Subcutaneous abdominal adipose tissue (tissue), 5 donors: ENCODE results near the gene LRRC37A3.
"Not testable (repeated sequence)": the region's sequence is repeated elsewhere in the genome, so short reads cannot be mapped to it uniquely, and the experiment has no call there.

Experiments
- H3K27ac ChIP-seq: one replicate; pipeline ENCODE4 v1.7.0; 2013; ENCODE audit warnings: low read depth, mild to moderate bottlenecking, inconsistent platforms, low read length, moderate library complexity
- H3K27me3 ChIP-seq, 5 donors: one replicate each; pipeline ENCODE4 v1.7.0; 2013; ENCODE audit warnings: low read length in 5 of 5, inconsistent platforms in 1 of 5; ENCODE audit not compliant: control insufficient read depth in 5 of 5, insufficient read depth in 4 of 5
- H3K36me3 ChIP-seq, 5 donors: one replicate each; pipeline ENCODE4 v1.7.0; 2013; ENCODE audit warnings: low read length in 5 of 5; ENCODE audit not compliant: control insufficient read depth in 5 of 5, insufficient read depth in 5 of 5
- H3K4me1 ChIP-seq, 5 donors: one replicate each; pipeline ENCODE4 v1.7.0; 2013; ENCODE audit warnings: low read length in 5 of 5, mild to moderate bottlenecking in 3 of 5, moderate library complexity in 1 of 5; ENCODE audit not compliant: control insufficient read depth in 5 of 5, insufficient read depth in 5 of 5
- H3K4me3 ChIP-seq, 5 donors: one replicate each; pipeline ENCODE4 v1.7.0; 2013; ENCODE audit warnings: low read length in 5 of 5, low read depth in 1 of 5
- H3K9ac ChIP-seq, 5 donors: one replicate each; pipeline ENCODE4 v1.7.0; 2013; ENCODE audit warnings: low read length in 5 of 5, mild to moderate bottlenecking in 4 of 5, moderate library complexity in 3 of 5
- H3K9me3 ChIP-seq, 5 donors: one replicate each; pipeline ENCODE4 v1.7.0; 2013; ENCODE audit warnings: low read length in 5 of 5; ENCODE audit not compliant: control insufficient read depth in 5 of 5
- donor health status: healthy.
- donor health status: healthy.
- donor health status: healthy.
- donor health status: healthy.
- donor health status: healthy.

LRRC37A3 gene

DNA sequence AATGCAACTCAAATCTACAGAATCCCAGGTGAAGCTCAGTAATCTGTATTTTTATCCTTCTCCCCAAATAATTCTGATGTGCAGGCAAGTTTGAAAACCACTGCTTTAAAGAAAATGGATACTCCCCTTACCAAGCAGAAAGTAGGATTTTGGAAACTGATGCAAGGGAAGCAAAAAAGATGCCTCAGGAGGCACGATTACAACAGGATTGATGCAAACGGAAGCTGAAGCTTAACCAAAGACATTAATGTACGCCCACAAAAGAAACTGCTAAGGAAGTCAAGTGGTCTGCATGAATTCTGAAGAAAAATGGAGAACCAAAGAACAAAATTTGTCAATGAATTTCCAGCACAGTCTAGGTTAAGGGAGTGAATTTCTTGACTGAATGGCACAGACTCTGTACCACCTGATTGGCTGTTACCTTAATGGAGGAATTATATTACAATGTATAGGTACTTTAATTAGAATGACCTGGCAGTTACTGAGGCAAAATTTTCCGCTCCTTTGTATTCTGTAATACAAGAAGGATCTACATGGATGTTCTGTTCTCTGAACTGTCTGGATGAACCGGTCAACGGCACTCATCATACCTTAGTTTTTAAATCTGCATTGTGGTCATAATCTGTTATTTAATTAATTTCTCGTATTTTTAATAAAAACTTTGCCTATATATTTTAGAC lies 9.6 kb downstream of the LRRC37A3 start:
- not testable (repeated sequence) for H3K4me3 ChIP-seq

DNA sequence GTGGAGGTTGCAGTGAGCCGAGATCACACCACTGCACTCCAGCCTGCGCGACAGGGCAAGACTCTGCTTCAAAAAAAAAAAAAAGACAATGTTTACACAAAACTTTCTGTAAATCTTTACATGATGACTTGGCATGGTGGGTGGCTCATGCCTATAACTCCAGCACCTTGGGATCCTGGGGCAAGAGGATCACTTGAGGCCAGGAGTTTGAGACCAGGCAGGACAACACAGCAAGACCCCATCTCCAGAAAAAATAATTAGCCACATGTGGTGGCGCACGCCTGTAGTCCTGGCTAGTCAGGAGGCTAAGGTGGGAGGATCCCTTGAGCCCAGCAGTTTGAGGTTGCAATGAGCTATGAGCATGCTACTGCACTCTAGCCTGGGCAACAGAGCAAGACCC lies 15.2 kb downstream of the LRRC37A3 start:
- H3K9ac ChIP-seq, H3K9me3 ChIP-seq, H3K36me3 ChIP-seq, H3K27me3 ChIP-seq, H3K4me3 ChIP-seq, H3K27ac ChIP-seq, H3K4me1 ChIP-seq: not testable (repeated sequence)

More for the DNA sequence above, 9.6 kb downstream of the LRRC37A3 start:
- H3K4me1 ChIP-seq, H3K27ac ChIP-seq, H3K36me3 ChIP-seq, H3K27me3 ChIP-seq, H3K9ac ChIP-seq, H3K9me3 ChIP-seq: not testable (repeated sequence)

DNA sequence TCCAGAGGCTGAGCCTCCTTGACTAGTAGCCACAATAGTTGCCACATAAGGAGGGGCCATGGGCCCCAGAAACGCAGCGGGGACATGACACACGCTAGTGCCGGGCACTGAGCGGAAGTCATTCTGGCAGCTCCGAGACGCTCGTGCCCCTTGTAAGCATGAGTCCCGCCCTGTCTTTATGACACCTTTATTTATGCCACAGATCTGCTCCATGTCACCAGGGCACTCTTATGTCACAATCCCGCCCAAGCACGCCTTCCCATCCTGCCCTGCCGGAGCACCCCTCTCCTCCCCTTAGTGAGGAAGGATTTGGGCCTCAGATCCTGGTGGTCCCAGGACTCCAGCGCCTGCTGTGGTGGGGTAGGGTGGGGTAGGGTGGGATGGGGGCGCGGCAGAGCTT lies 22.1 kb downstream of the LRRC37A3 start:
- not testable (repeated sequence) for H3K27me3 ChIP-seq, H3K9me3 ChIP-seq, H3K27ac ChIP-seq, H3K4me3 ChIP-seq, H3K4me1 ChIP-seq, H3K9ac ChIP-seq, H3K36me3 ChIP-seq

DNA sequence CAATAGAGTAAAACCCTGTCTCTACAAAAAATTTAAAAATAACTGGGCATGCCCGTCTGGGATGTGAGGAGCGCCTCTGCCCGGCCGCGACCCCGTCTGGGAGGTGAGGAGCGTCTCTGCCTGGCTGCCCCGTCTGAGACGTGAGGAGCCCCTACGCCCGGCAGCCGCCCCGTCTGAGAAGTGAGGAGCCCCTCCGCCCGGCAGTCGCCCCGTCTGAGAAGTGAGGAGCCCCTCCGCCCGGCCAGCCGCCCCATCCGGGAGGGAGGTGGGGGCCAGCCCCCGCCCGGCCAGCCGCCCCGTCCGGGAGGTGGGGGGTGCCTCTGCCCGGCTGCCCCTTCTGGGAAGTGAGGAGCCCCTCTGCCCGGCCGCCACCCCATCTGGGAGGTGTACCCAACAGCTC lies 45.1 kb downstream of the LRRC37A3 start:
- not testable (repeated sequence) for H3K27ac ChIP-seq, H3K4me3 ChIP-seq, H3K4me1 ChIP-seq, H3K27me3 ChIP-seq, H3K9ac ChIP-seq, H3K36me3 ChIP-seq, H3K9me3 ChIP-seq

DNA sequence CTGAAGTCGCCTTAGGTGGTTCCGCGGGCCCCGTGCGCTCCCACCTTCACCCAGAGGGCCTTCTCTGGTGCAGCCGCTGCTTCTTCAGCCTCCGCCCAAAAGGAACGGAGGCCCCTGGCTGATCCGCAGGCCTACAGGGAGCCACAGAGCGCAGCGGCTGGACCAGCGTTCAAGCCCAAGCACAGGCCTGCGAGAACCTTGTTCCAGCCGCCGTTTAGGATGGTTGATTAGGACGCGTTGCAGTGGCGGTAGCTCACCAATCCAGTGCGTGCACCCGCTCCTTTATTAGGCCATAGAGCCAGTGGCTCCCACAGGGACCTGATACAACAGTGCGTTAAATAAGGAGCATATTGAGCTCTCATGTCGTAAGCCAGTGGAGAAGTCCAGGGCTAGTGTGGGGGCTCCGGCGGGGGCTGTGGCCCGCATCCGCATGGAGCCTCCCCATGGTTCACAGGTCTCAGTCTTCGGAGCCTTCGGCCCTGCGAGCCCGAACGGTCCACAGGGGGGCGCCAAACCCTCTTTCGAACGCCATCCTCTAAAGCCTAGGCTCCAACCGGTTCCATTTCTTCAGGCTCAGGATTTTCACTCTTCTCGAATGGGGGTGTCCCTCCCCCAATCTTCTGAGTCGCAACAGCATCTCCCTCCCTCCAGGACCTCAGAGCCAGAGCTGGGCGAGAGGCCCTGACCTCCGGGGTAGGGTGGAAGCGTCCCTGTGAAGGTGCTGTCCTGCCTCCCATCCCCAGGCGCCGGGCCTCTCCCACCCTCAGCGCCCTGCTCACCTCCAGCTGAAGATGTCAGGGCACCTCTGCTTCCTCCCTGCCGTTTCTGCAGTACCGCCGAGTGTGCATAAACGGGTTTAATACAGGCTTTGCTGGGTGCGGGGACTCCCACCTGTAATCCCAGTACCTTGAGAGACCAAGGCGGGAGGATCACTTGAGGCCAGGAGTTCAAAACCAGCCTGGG lies 71.5 kb downstream of the LRRC37A3 start:
- H3K4me3 ChIP-seq, H3K36me3 ChIP-seq, H3K9me3 ChIP-seq, H3K4me1 ChIP-seq, H3K27me3 ChIP-seq, H3K9ac ChIP-seq, H3K27ac ChIP-seq: not testable (repeated sequence)

DNA sequence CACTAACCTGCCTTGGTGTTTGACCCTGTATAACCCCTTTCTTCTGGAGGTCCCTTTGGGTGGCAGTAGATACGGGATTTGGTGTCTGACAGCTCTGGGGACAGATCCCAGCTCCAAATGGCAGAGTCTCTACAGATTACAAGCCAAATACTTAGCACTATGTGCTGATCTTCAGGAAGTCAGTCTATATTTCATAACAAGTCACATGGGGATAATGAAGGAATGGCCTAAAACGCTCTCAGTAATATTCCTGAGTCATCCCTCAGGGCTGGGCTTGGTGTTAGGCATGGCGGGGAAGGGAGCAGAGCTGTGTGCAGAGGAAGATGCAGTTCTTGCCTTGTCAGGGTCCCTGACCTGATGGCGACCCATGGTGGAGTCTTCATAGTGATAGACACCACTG lies 72.4 kb downstream of the LRRC37A3 start:
- H3K27me3 ChIP-seq, H3K27ac ChIP-seq, H3K36me3 ChIP-seq, H3K4me1 ChIP-seq, H3K9me3 ChIP-seq, H3K9ac ChIP-seq, H3K4me3 ChIP-seq: not testable (repeated sequence)

DNA sequence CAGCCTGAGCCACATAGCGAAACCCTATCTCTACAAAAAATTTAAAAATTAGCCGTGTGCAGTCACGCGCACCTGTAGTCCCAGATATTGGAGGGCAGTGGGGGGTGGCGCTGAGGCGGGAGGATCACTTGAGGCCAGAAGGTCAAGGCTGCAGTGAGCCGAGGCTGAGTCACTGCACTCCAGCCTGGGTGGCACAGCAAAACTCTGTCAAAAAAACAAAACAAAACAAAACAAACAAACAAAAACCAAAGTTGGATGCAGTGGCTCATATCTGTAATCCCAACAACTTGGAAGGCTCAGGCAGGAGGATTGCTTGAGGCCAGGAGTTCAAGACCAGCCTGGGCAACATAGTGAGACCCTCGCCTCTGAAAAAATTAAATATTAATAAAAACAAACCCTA lies 75.4 kb downstream of the LRRC37A3 start:
- H3K4me1 ChIP-seq, H3K9me3 ChIP-seq, H3K4me3 ChIP-seq, H3K36me3 ChIP-seq, H3K9ac ChIP-seq, H3K27me3 ChIP-seq, H3K27ac ChIP-seq: not testable (repeated sequence)

DNA sequence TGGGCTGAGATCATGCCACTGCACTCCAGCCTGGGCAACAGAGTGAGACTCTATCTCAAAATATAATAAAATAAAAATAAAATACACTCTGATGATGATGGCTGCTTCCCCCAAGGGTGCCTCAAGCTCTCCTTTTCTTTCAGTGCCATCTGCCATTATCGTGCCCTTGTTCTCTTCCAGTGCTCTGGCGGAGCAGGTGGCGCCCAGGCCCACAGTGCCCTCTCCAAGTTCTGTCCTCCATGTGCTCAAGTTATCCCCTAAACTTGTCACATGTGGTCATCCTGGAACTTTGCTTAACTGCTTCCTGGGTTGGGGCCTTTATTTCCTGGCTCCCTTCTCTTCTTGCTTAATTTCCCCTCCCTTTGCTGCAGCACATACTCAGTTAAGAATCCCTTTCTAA lies 76.4 kb downstream of the LRRC37A3 start:
- H3K27me3 ChIP-seq, H3K9me3 ChIP-seq, H3K36me3 ChIP-seq, H3K4me1 ChIP-seq, H3K9ac ChIP-seq, H3K4me3 ChIP-seq, H3K27ac ChIP-seq: not testable (repeated sequence)

DNA sequence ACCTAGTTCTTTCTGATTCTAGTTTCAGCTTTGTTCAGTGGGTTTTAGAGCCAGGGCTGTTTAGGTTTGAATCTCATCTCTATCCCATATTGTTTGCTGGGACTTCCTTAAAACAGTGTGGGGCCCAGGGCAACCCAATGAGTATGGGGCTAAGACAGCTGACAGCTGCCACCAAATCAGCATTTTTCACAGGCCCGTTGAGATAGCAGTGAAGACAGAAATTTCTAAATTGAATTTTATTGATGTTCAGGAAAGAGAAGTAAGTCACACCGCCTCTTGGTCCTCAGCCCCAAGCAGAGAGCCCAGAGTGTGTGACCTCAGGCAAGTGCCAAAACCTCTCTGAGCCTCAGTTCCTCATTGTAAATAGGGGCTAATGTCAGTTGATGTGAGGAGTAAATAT lies 78.3 kb downstream of the LRRC37A3 start:
- H3K4me3 ChIP-seq, H3K9me3 ChIP-seq, H3K9ac ChIP-seq, H3K27ac ChIP-seq, H3K36me3 ChIP-seq, H3K27me3 ChIP-seq: not testable (repeated sequence)
- peaks cover 0 to 12% (median 5%) of the 10 kb centered on the region in 5 donors for H3K4me1 ChIP-seq

DNA sequence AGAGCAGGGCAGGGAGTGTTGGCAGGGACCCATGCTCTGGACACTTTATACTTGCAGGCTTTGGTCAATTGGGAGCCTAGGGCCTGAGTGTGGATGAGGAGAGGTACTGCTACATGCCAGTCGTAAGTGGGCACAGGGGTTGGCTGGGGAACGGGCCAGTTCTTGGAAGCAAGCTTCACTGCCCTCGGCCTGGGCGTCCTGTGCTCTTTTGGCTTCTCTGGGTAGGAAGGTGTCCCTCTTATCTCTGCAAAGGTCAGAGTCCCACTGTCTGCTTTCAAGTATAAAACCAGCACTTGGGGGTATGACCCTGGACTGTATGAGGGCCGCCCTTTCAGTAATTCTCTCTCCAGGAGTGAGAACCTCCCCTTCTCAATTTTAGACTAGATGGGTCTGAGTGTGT lies 80.8 kb downstream of the LRRC37A3 start:
- not testable (repeated sequence) for H3K9ac ChIP-seq, H3K27me3 ChIP-seq, H3K4me3 ChIP-seq, H3K27ac ChIP-seq, H3K9me3 ChIP-seq, H3K36me3 ChIP-seq
- peaks cover 0 to 22% (median 10%) of the 10 kb centered on the region in 5 donors for H3K4me1 ChIP-seq
